ENCODE results near the gene PTPRG. TPM values are rescaled to one million over a fixed set of nuclear protein-coding genes. Genes with fewer than 3 reads are reported as not detected.

PTPRG gene
- polyA plus RNA-seq, 3 donors = not detected

DNA sequence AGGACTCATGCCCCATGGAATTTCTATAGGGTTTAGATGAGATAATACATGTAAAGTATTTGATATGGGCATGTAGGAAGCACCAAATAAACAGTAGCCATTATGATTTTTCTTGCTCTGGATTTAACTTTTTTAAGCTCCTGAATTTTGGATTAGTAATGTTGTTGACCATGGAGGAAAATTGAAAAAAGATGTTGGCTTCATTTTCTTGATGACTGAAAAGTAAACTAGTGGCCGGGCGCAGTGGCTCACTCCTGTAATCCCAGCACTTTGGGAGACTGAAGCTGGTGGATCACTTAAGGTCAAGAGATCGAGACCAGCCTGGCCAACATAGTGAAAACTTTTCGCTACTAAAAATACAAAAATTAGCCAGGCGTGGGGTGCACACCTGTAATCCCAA is 120.3 kb downstream of the PTPRG start:
- intact Hi-C loops (cut with micrococcal nuclease) = no loop called here

DNA sequence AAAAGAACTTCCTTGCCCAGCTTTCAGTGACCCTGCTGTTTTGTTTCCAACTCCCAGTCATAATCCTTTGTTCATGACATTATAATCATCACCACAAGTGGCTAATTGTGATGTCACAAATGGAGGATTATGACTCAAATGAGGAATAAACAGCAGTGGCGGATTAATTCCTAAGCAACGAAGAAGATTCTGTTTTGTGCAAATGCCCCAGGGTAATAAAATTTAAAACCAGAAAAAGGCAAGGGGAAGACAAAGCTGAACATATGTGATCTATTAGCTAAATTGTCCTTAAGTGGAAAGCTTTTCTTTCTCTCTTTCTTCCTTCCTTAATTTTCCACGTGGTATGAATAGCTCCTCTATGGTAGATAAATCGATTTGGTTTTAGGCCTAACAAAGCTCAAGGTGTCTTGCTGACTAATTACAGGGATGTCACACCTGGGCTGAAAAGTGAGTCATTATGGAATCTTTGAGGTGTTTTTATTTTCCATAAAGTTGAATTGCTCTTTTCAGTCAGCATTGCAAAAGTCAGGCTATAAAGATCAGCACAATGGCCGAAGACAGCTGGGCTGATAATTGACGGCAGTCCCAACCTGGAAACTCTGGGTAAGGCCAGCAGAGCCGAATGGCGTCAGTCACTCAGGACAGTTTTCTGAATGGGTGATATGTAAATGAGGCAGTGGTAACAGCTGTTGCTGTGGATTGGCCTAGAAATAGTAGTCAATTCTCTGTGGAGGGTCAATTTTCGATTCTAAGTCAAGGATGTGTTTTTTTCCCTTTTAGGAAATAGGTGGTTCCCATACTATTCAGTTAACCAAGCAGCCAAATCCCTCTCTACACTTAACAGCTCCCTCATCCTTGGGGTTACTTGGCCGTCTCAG is 121.5 kb downstream of the PTPRG start:
- no peak overlapping the region for H2AFZ ChIP-seq (ENCODE audit: insufficient read depth, low read depth, low read length, poor library complexity, severe bottlenecking)
- peaks cover 0 to 2% (median under 1%) of the 10 kb centered on the region in 3 donors for H3K27me3 Mint-ChIP-seq (ENCODE audit: low read depth in 3 of 3)
- H3K27ac ChIP-seq (ENCODE audit: low read depth in 1 of 2, low read length in 2 of 2) = no peak overlapping the region
- H3K4me2 ChIP-seq (replicated peaks; ENCODE audit: extremely low read depth, low read length, poor library complexity, severe bottlenecking) = no peak overlapping the region
- DNase-seq = no peak
- no peaks in the 10 kb centered on the region for H3K36me3 ChIP-seq (replicated peaks in 1 of 2; ENCODE audit: control insufficient read depth in 1 of 2, insufficient read depth in 2 of 2, low read length in 2 of 2)
- no peaks in the 10 kb centered on the region for H3K36me3 Mint-ChIP-seq
- 78% methylated on average over 5 of the region's 10 CpGs for WGBS (ENCODE audit: insufficient coverage)
- no peaks in the 10 kb centered on the region for H3K79me2 ChIP-seq (ENCODE audit: insufficient read depth, low read length)
- H3K27me3 ChIP-seq (ENCODE audit: control insufficient read depth in 2 of 2, insufficient read depth in 2 of 2, low read length in 2 of 2) = no peaks in the 10 kb centered on the region
- no peak overlapping the region for H3K4me3 ChIP-seq (replicated peaks in 1 of 3; ENCODE audit: low read depth in 2 of 3, low read length in 3 of 3)
- H3K9ac ChIP-seq (ENCODE audit: insufficient read depth, low read length, poor library complexity, severe bottlenecking) = no peak overlapping the region
- H3K9me3 ChIP-seq (replicated peaks in 1 of 2; ENCODE audit: control insufficient read depth in 1 of 2, insufficient read depth in 1 of 2, low read length in 2 of 2) = peaks cover 8 to 10% of the 10 kb centered on the region in 2 donors
- no peak overlapping the region for H3K4me3 Mint-ChIP-seq
- intact Hi-C loops (cut with micrococcal nuclease) = no loop called here
- peaks cover 0 to 11% (median 6%) of the 10 kb centered on the region in 7 donors for H3K9me3 Mint-ChIP-seq
- no peaks in the 10 kb centered on the region for H3K4me1 ChIP-seq (ENCODE audit: control insufficient read depth in 1 of 2, insufficient read depth in 2 of 2, low read length in 2 of 2)
- no peak overlapping the region for H3K27ac Mint-ChIP-seq
- H4K20me1 ChIP-seq (ENCODE audit: insufficient read depth, low read length) = no peaks in the 10 kb centered on the region
- TF ChIP-seq, protein P1, sequence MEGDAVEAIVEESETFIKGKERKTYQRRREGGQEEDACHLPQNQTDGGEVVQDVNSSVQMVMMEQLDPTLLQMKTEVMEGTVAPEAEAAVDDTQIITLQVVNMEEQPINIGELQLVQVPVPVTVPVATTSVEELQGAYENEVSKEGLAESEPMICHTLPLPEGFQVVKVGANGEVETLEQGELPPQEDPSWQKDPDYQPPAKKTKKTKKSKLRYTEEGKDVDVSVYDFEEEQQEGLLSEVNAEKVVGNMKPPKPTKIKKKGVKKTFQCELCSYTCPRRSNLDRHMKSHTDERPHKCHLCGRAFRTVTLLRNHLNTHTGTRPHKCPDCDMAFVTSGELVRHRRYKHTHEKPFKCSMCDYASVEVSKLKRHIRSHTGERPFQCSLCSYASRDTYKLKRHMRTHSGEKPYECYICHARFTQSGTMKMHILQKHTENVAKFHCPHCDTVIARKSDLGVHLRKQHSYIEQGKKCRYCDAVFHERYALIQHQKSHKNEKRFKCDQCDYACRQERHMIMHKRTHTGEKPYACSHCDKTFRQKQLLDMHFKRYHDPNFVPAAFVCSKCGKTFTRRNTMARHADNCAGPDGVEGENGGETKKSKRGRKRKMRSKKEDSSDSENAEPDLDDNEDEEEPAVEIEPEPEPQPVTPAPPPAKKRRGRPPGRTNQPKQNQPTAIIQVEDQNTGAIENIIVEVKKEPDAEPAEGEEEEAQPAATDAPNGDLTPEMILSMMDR (IDR thresholded peaks at IDR 0.05) = no peak
- H3K4me1 Mint-ChIP-seq = no peaks in the 10 kb centered on the region

More for the DNA sequence above, 120.3 kb downstream of the PTPRG start:
- Mint-ChIP-seq H3K36me3 (no peaks in the 10 kb centered on the region), H3K27ac (no peak overlapping the region), H3K9me3 (peaks cover 2 to 11% (median 7%) of the 10 kb centered on the region in 7 donors), H3K27me3 (ENCODE audit: low read depth in 3 of 3) (peaks cover 0 to 2% (median 0%) of the 10 kb centered on the region in 3 donors), H3K4me3 (no peak overlapping the region), H3K4me1 (no peaks in the 10 kb centered on the region)
- Histone ChIP-seq H3K9ac (ENCODE audit: insufficient read depth, low read length, poor library complexity, severe bottlenecking) (no peak overlapping the region), H3K27ac (ENCODE audit: low read depth in 1 of 2, low read length in 2 of 2) (no peak overlapping the region), H3K79me2 (ENCODE audit: insufficient read depth, low read length) (no peaks in the 10 kb centered on the region), H3K36me3 (replicated peaks in 1 of 2; ENCODE audit: control insufficient read depth in 1 of 2, insufficient read depth in 2 of 2, low read length in 2 of 2) (no peaks in the 10 kb centered on the region), H2AFZ (ENCODE audit: insufficient read depth, low read depth, low read length, poor library complexity, severe bottlenecking) (no peak overlapping the region), H3K27me3 (ENCODE audit: control insufficient read depth in 2 of 2, insufficient read depth in 2 of 2, low read length in 2 of 2) (no peaks in the 10 kb centered on the region), H3K4me3 (replicated peaks in 1 of 3; ENCODE audit: low read depth in 2 of 3, low read length in 3 of 3) (no peak overlapping the region), H3K4me2 (replicated peaks; ENCODE audit: extremely low read depth, low read length, poor library complexity, severe bottlenecking) (no peak overlapping the region), H3K9me3 (replicated peaks in 1 of 2; ENCODE audit: control insufficient read depth in 1 of 2, insufficient read depth in 1 of 2, low read length in 2 of 2) (peaks cover 8 to 10% of the 10 kb centered on the region in 2 donors), H3K4me1 (ENCODE audit: control insufficient read depth in 1 of 2, insufficient read depth in 2 of 2, low read length in 2 of 2) (no peaks in the 10 kb centered on the region), H4K20me1 (ENCODE audit: insufficient read depth, low read length) (no peaks in the 10 kb centered on the region)
- WGBS (ENCODE audit: insufficient coverage) = no CpG with 5 or more reads among the region's 5 CpGs
- TF ChIP-seq, protein P1 (IDR thresholded peaks at IDR 0.05) = no peak
- no peak for DNase-seq
